LNCAP (cell line): ENCODE data around the gene GOLGA7B.

Experiments used
- TF ChIP-seq, protein P1 (sequence below): fragments of 450-650 bp; IDR thresholded peaks from 2 replicates; pipeline ENCODE4 v1.5.1; 2017; ENCODE audit warnings: mild to moderate bottlenecking

The GOLGA7B gene

GRCh38 chr10:97849687-97850402, at the start of gene GOLGA7B:
Gene GOLGA7B (plus strand): TSS chr10:97849843. CDS start chr10:97850304, 461 bp downstream.
- TF ChIP-seq, protein P1, sequence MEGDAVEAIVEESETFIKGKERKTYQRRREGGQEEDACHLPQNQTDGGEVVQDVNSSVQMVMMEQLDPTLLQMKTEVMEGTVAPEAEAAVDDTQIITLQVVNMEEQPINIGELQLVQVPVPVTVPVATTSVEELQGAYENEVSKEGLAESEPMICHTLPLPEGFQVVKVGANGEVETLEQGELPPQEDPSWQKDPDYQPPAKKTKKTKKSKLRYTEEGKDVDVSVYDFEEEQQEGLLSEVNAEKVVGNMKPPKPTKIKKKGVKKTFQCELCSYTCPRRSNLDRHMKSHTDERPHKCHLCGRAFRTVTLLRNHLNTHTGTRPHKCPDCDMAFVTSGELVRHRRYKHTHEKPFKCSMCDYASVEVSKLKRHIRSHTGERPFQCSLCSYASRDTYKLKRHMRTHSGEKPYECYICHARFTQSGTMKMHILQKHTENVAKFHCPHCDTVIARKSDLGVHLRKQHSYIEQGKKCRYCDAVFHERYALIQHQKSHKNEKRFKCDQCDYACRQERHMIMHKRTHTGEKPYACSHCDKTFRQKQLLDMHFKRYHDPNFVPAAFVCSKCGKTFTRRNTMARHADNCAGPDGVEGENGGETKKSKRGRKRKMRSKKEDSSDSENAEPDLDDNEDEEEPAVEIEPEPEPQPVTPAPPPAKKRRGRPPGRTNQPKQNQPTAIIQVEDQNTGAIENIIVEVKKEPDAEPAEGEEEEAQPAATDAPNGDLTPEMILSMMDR = no peak

GRCh38 chr10:97800474-97800873, 49.2 kb upstream of the GOLGA7B start:
- TF ChIP-seq, protein P1 = no peak

DNA sequence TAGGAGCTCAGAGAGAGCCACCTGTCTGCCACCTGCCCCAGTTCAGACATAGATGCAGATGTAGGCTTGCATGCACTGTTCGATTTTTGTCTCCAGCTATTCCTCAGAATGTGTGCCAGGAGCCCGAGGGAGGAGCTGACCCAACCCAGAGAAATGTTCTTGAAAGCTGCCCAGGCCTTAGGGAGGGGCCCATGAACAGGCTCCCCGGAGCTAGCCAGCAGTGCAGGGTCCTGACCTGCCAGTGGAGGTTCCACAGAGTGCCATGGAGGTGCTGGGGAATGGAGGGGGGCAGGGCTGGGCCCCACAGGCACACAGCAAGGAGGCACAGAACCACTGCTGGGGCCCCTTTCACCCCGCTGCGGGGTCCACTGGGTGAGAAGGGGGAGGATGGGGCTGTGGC, 48.2 kb upstream of the GOLGA7B start:
- TF ChIP-seq, protein P1 = no peak

DNA sequence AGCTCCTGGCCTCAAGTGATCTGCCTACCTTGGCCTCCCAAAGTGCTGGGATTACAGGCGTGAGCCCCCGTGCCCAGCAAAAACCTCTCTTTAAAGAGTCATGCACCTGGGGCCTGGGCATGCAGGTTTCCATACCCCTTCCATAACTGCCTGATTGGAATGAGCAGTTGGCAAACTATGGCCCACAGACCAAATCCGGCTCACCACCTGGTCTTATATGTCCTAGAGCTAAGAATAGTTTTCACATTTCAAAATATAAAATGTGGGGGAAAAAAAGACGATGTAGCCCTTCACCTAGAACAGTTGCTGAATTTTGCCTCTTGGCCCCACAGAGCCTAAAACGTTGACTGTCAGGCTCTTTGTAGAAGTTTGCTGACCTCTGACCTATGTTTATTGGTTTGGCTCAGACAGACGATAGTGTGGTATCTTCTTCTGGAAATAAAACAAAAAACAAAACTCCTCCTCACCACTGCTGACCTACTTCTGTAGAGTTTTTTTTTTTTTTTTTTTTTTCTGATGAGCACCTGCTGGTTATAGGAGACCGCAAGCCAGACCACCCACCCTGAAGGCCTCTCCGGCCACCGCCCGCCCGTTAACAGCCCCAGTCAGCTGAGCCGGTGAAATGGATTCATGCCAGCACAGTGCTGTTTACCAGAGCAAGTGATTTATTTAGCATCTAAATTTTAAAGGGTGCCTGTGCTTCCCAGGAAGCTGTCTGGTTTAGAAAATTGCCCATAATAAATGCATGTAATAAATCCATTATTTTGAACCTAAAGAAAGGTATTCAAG, 44.4 kb upstream of the GOLGA7B start:
- TF ChIP-seq, protein P1 = no peak

- TF ChIP-seq, protein P1 = no peak
Measured at GRCh38 chr10:97805949-97806348, 43.7 kb upstream of the GOLGA7B start.

GRCh38 chr10:97810446-97810845, 39.2 kb upstream of the GOLGA7B start:
- TF ChIP-seq, protein P1 = no peak

DNA sequence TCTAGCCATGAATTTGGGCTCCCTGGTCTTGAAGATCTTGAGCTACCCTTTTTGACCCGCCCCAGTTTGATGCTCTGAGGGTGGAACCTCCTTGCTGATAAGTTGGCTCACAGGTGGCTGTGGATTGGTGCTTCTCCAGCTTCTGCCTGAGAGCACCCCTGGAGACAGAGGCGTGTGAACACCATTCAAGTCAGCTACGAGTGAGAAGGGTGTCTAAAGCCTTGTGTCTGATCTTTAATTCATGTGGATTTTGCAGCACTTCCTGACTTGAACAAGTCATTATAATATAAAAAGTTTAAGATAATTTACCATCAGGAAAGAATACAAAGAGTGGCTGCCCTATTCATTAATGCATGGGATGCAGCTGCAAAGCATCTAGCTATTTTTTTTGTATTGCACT, 37.7 kb upstream of the GOLGA7B start:
- TF ChIP-seq, protein P1 = no peak
